Progenitor cell of endocrine pancreas (in vitro differentiated cells): ENCODE results near the gene NCAPH2. TPM values are rescaled to one million over a fixed set of nuclear protein-coding genes. Genes with fewer than 3 reads are reported as not detected.
"Not testable (repeated sequence)": the region's sequence is repeated elsewhere in the genome, so short reads cannot be mapped to it uniquely, and the experiment has no call there.

Experiments used
- DNase-seq: peaks from one replicate; pipeline ENCODE4 v3.0.0; 2021; ENCODE audit warnings: low spot score; ENCODE audit not compliant: unreplicated experiment
- H3K27ac Mint-ChIP-seq: 2 replicates; pipeline ENCODE4 v1.8.0; 2021; ENCODE audit warnings: mild to moderate bottlenecking, moderate library complexity, mixed read lengths
- H3K27me3 Mint-ChIP-seq: 2 replicates; pipeline ENCODE4 v1.8.0; 2021; ENCODE audit warnings: mixed read lengths
- H3K36me3 Mint-ChIP-seq: 2 replicates; pipeline ENCODE4 v1.8.0; 2022; ENCODE audit warnings: mixed read lengths; ENCODE audit not compliant: insufficient read depth
- H3K4me1 Mint-ChIP-seq: 2 replicates; pipeline ENCODE4 v1.8.0; 2021; ENCODE audit warnings: low read depth, mixed read lengths
- H3K4me3 Mint-ChIP-seq: 2 replicates; pipeline ENCODE4 v1.8.0; 2021; ENCODE audit warnings: low read depth, mild to moderate bottlenecking, moderate library complexity, mixed read lengths
- H3K9me3 Mint-ChIP-seq: 2 replicates; pipeline ENCODE4 v1.8.0; 2021; ENCODE audit warnings: low read depth, mixed read lengths
- CTCF ChIP-seq: fragments of 200-600 bp; sonication (generic); IDR thresholded peaks from one replicate; pipeline ENCODE4 v1.5.0; 2021; ENCODE audit warnings: antibody characterized with exemption, mild to moderate bottlenecking; ENCODE audit not compliant: unreplicated experiment
- total RNA-seq: library from RNA; stranded (reverse); gene quantifications from 2 replicates; pipeline ENCODE4 v1.2.1, GENCODE V29; 2021

The NCAPH2 gene
- total RNA-seq, 1 donor from 2014 or later, result 66.5 TPM

- Mint-ChIP-seq H3K4me3 (no peak overlapping the region), H3K27ac (no peak overlapping the region), H3K9me3 (no peaks in the 10 kb centered on the region), H3K36me3 (peaks cover 2% of the 10 kb centered on the region), H3K27me3 (no peaks in the 10 kb centered on the region), H3K4me1 (no peaks in the 10 kb centered on the region)
- no peak for DNase-seq
- no peak for TF ChIP-seq CTCF
These were observed 11.1 kb downstream of the NCAPH2 start for GRCh38 chr22:50519151-50519550.

- H3K27ac Mint-ChIP-seq, H3K27me3 Mint-ChIP-seq, DNase-seq, H3K9me3 Mint-ChIP-seq, H3K4me3 Mint-ChIP-seq, H3K4me1 Mint-ChIP-seq, H3K36me3 Mint-ChIP-seq: not testable (repeated sequence)
These were observed 12.2 kb downstream of the NCAPH2 start for GRCh38 chr22:50520184-50520583.

GRCh38 chr22:50520826-50521453, 12.9 kb downstream of the NCAPH2 start:
- no peak for TF ChIP-seq CTCF
- no peak overlapping the region for H3K27ac Mint-ChIP-seq
- H3K9me3 Mint-ChIP-seq, result no peaks in the 10 kb centered on the region
- no peaks in the 10 kb centered on the region for H3K27me3 Mint-ChIP-seq
- H3K36me3 Mint-ChIP-seq, result peaks cover 4% of the 10 kb centered on the region
- H3K4me3 Mint-ChIP-seq, result no peak overlapping the region
- peaks cover 6% of the 10 kb centered on the region for H3K4me1 Mint-ChIP-seq
- DNase-seq, result no peak

- H3K9me3 Mint-ChIP-seq, result no peaks in the 10 kb centered on the region
- no peak for TF ChIP-seq CTCF
- DNase-seq, result no peak
- peaks cover 4% of the 10 kb centered on the region for H3K36me3 Mint-ChIP-seq
- H3K4me1 Mint-ChIP-seq, result peaks cover 8% of the 10 kb centered on the region
- H3K27me3 Mint-ChIP-seq, result no peaks in the 10 kb centered on the region
- H3K27ac Mint-ChIP-seq, result no peak overlapping the region
- H3K4me3 Mint-ChIP-seq, result no peak overlapping the region
These were observed 13.7 kb downstream of the NCAPH2 start for GRCh38 chr22:50521710-50522109.

GRCh38 chr22:50522208-50522805, 14.3 kb downstream of the NCAPH2 start:
- H3K27ac Mint-ChIP-seq, result no peak overlapping the region
- H3K4me1 Mint-ChIP-seq, result peaks cover 11% of the 10 kb centered on the region
- no peak for TF ChIP-seq CTCF
- H3K9me3 Mint-ChIP-seq, result no peaks in the 10 kb centered on the region
- no peak for DNase-seq
- no peak overlapping the region for H3K4me3 Mint-ChIP-seq
- H3K36me3 Mint-ChIP-seq, result peaks cover 4% of the 10 kb centered on the region
- H3K27me3 Mint-ChIP-seq, result no peaks in the 10 kb centered on the region
